H7 (cell line): ENCODE measurements around the gene RELA. TPM values are rescaled to one million over a fixed set of nuclear protein-coding genes. Genes with fewer than 3 reads are reported as not detected.
A peak's percentile ranks its signal among the peaks of the same experiment; 100 is the strongest.

Experiments used
- DNase-seq: peaks from one replicate; pipeline ENCODE4 v3.0.0; 2012
- H3K27me3 ChIP-seq: 2 replicates; pipeline ENCODE4 v1.6.0; 2011; ENCODE audit warnings: mild to moderate bottlenecking, low read length; ENCODE audit not compliant: control insufficient read depth, insufficient read depth
- H3K36me3 ChIP-seq: replicated peaks from 2 replicates; pipeline ENCODE4 v1.5.1; 2011; ENCODE audit warnings: low read length; ENCODE audit not compliant: control insufficient read depth, insufficient read depth
- H3K4me3 ChIP-seq: 2 replicates; pipeline ENCODE4 v1.5.1; 2011; ENCODE audit warnings: low read depth, mild to moderate bottlenecking, control low read depth, low read length, moderate library complexity; ENCODE audit not compliant: insufficient read depth
- total RNA-seq: library from RNA; depleted of rRNA; stranded (reverse); fragments of >200 nt; shearing (Covaris generic); gene quantifications from 2 replicates; pipeline ENCODE4 v1.2.3, GENCODE V29; 2014

Gene RELA
- total RNA-seq, 1 experiment from 2014 or later: 17.7 TPM

- Histone ChIP-seq H3K36me3 (peaks cover 30% of the 10 kb centered on the region), H3K27me3 (no peaks in the 10 kb centered on the region), H3K4me3 (no peak overlapping the region)
- no peak for DNase-seq
Observed at GRCh38 chr11:65621460-65621859, 41.3 kb downstream of the RELA start.

GRCh38 chr11:65620666-65621065 lies 42.0 kb downstream of the RELA start:
- no peak for DNase-seq
- H3K4me3 ChIP-seq: no peak overlapping the region
- peaks cover 26% of the 10 kb centered on the region for H3K36me3 ChIP-seq
- no peaks in the 10 kb centered on the region for H3K27me3 ChIP-seq

DNA sequence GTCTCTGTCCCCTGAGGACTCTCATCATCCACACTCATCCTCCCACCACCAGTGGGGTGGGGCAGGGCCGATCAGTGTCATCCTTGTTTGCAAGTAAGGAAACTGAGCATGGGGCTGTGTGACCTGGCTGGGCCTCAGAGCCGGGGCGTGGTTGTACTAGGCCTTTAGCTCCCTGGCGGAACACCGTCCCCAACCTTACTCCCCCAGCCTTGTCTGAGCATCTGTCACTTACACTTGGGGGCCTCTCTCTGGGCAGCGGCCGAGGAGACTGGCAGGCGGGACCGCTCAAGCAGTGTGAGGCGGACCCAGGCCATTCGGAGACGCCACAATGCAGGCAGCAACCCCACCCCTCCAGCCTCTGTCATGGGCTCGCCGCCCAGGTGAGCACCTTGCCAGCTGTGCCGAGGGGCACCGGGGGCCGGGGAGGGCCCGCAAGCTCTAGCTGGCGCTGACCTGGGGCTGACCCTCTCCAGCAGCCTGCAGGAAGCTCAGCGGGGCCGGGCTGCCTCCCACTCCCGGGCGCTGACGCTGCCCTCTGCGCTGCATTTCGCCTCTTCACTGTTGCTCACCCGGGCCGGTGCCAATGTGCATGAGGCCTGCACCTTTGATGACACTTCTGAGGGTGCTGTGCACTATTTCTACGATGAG lies 43.3 kb downstream of the RELA start:
- DNase-seq: no peak
- Histone ChIP-seq H3K4me3 (no peak overlapping the region), H3K27me3 (no peaks in the 10 kb centered on the region), H3K36me3 (peaks cover 22% of the 10 kb centered on the region)

DNA sequence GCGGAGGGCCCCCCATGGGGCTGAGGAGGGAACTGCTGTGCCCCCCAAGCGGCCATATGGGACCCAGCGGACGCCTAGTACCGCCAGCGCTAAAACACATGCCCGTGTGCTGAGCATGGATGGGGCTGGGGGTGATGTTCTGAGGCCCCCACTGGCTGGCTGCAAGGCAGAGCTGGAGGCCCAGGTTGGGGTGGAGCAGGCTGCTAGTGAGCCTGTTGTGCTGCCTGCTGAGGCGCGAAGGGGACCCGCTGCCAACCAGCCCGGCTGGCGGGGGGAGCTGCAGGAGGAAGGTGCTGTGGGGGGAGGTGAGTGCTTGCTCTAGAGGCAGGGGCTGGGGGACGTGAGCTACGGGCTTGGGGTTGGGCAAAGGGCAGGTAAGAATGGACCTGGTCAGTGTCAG lies 44.0 kb downstream of the RELA start:
- peaks cover 20% of the 10 kb centered on the region for H3K36me3 ChIP-seq
- H3K4me3 ChIP-seq: no peak overlapping the region
- no peaks in the 10 kb centered on the region for H3K27me3 ChIP-seq
- no peak for DNase-seq

- H3K4me3 ChIP-seq: no peak overlapping the region
Observed at GRCh38 chr11:65617990-65618751, 44.5 kb downstream of the RELA start.

DNA sequence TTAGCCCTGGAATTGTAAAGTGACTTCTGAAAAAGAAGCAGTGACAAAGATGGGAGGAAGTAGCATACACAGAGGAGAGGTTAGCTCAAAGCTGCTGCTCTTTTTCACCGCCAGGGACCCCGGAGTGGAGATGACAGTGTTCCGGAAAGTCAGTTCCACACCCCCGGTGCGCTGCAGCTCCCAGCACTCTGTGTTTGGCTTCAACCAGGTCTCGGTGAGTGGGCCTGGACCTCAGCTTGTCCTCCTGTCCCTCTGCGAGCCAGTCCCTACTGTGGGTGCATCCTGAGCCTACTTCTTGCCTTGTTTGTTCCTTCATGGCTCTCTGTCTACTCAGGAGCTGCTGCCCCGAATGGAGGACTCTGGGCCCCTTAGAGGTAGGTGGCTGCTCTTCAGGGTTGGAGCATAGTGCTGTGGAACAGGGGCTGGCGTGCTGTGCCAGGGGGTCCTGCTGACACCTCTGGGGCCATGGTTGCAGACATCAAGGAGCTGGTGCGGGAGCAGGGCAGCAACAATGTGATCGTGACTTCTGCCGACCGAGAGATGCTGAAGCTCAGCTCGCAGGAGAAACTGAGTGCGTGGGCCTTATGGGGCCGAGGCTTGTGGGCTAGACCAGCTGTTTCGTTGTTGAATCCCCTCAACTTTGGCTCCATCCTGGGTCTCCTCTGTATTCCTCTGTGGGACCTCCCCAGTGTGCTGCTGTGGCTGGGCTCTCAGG lies 45.4 kb downstream of the RELA start:
- Histone ChIP-seq H3K36me3 (peaks cover 20% of the 10 kb centered on the region), H3K27me3 (no peaks in the 10 kb centered on the region), H3K4me3 (no peak overlapping the region)
- DNase-seq: no peak

More at GRCh38 chr11:65617990-65618751, 44.5 kb downstream of the RELA start:
- peaks cover 20% of the 10 kb centered on the region for H3K36me3 ChIP-seq
- no peak for DNase-seq
- H3K27me3 ChIP-seq: no peaks in the 10 kb centered on the region

DNA sequence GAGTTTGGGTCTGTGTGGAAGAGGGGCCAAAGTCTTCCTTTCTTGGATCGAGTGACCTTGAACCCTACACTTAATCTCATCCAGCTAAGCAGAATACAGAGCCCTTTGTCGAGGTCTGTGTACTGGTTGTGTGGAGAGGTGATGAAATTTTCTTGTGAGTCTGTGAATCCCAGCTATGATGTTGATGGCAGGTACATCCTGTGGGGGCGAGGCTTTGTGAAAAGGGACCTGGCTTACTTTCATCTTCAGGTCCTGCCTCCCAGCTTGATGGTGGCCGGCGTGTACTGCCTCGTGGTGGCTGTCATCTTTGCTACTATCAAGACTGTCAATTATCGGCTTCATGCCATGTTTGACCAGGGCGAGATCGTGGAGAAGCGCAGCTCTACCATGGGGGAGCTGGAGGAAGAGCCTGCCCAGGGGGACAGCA lies 46.1 kb downstream of the RELA start:
- Histone ChIP-seq H3K36me3 (peaks cover 20% of the 10 kb centered on the region), H3K27me3 (no peaks in the 10 kb centered on the region), H3K4me3 (peak overlapping the region; percentile 95)
- no peak for DNase-seq

- DNase-seq: peak; percentile 97
- no peaks in the 10 kb centered on the region for H3K27me3 ChIP-seq
- H3K36me3 ChIP-seq: peaks cover 20% of the 10 kb centered on the region
- H3K4me3 ChIP-seq: peak overlapping the region; percentile 95
Observed at GRCh38 chr11:65615950-65616574, 46.7 kb downstream of the RELA start.

DNA sequence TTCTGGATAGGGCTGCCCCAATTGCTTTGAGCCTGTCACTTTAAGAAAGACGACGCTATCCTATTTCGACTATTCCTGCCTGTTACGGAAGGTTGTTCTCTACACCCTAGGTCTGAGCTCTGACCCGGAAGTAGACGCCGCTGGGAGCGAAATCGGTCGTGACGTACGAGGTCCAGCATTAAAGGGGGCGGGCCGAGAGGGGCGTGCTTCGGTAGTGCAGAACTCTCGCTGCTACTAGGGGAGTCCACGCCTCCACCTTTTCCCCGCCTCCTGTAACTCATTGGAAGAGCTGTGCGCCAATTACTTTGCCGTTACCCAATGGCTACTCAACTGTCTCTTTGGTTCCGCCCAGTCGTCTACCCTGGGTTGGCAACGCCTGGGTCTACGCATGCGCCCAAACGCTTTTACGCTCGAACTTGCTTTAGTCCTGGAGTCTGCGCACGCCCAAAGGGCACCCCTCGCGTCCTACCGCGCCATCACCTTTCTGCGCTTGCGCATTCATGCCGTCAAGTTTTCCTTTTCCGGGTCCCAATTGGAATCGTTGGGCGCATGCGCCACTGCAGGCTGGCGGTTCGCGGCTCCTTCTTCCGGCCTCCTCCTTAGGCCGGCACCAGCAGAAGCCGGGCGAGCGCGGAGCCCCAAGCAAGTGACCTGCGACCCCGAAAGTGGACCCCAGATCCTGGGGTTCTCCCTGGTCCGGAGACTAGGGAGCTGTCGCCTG lies 47.3 kb downstream of the RELA start, which contains the start of gene PCNX3:
Gene PCNX3 (plus strand): TSS at position 548 of the 721 bp plus-strand sequence. CDS start 536 bp downstream, outside the sequence.
- H3K36me3 ChIP-seq: peaks cover 18% of the 10 kb centered on the region
- peak within 1 kb of the TSS; percentile 95 for H3K4me3 ChIP-seq
- no peaks in the 10 kb centered on the region for H3K27me3 ChIP-seq
- peak; percentile 100 for DNase-seq

- H3K36me3 ChIP-seq: peaks cover 12% of the 10 kb centered on the region
Observed at GRCh38 chr11:65613091-65613928, 49.4 kb downstream of the RELA start.

GRCh38 chr11:65612691-65613090 lies 50.0 kb downstream of the RELA start:
- Histone ChIP-seq H3K27me3 (no peaks in the 10 kb centered on the region; the same call in 1 of the 2 replicates), H3K36me3 (peaks cover 9% of the 10 kb centered on the region), H3K4me3 (no peak overlapping the region)
- no peak for DNase-seq

More at GRCh38 chr11:65613091-65613928, 49.4 kb downstream of the RELA start:
- peak overlapping the region; percentile 95 for H3K4me3 ChIP-seq
- H3K27me3 ChIP-seq: no peaks in the 10 kb centered on the region; the same call in 1 of the 2 replicates
- no peak for DNase-seq

GRCh38 chr11:65611758-65612603 lies 50.7 kb downstream of the RELA start:
- no peak for DNase-seq
- Histone ChIP-seq H3K36me3 (peaks cover 1% of the 10 kb centered on the region), H3K4me3 (no peak overlapping the region), H3K27me3 (no peaks in the 10 kb centered on the region; the same call in 1 of the 2 replicates)
